ENCODE data around the gene CITED4.

CITED4 gene

DNA sequence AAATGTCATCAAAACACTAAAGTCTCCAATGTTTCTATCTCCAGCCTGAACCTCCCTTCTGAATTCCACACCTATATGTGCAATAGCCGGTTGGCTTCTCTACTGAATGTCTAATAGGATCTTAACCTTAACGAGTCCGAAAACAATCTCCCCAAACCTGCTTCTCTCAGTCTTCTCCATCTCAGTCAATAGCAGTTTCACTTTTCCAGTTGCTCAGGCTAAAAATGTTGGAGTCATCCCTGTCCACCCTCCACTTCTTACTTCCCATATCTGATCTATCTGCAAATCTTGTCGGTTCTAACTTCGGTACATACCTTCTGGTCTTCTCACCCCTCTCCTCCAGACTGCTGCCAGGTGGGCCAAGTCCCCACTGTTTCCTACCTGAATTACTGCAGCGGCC is 25.5 kb upstream of the CITED4 start:
- POLR2A ChIA-PET: no interaction called here
- no peak for TF ChIP-seq FOXA1 (IDR thresholded peaks at IDR 0.05)
- no peak for TF ChIP-seq HDGF (IDR thresholded peaks at IDR 0.05; ENCODE audit: borderline replicate concordance)
- TF ChIP-seq SP1 (IDR thresholded peaks at IDR 0.05): no peak
- no peak for TF ChIP-seq FOXK2 (IDR thresholded peaks at IDR 0.05)
- no peak for TF ChIP-seq LEF1 (IDR thresholded peaks at IDR 0.05; ENCODE audit: borderline replicate concordance)
- TF ChIP-seq BHLHE40 (IDR thresholded peaks at IDR 0.05; ENCODE audit: borderline replicate concordance): no peak
- no peak for TF ChIP-seq NFRKB (IDR thresholded peaks at IDR 0.05)
- no peak for TF ChIP-seq ELF4 (IDR thresholded peaks at IDR 0.05)
- TF ChIP-seq, protein P1, sequence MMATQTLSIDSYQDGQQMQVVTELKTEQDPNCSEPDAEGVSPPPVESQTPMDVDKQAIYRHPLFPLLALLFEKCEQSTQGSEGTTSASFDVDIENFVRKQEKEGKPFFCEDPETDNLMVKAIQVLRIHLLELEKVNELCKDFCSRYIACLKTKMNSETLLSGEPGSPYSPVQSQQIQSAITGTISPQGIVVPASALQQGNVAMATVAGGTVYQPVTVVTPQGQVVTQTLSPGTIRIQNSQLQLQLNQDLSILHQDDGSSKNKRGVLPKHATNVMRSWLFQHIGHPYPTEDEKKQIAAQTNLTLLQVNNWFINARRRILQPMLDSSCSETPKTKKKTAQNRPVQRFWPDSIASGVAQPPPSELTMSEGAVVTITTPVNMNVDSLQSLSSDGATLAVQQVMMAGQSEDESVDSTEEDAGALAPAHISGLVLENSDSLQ (IDR thresholded peaks at IDR 0.05): no peak
- TF ChIP-seq TARDBP (IDR thresholded peaks at IDR 0.05): no peak
- TF ChIP-seq SUZ12 (IDR thresholded peaks at IDR 0.05): no peak
- no peak for TF ChIP-seq ARNT (IDR thresholded peaks at IDR 0.05)
- CTCF ChIA-PET: no interaction called here
- DNase-seq (ENCODE audit: extremely low spot score): no peak

GRCh38 chr1:40887012-40887378 is 24.8 kb upstream of the CITED4 start:
- CTCF ChIA-PET: no interaction called here
- POLR2A ChIA-PET: no interaction called here

DNA sequence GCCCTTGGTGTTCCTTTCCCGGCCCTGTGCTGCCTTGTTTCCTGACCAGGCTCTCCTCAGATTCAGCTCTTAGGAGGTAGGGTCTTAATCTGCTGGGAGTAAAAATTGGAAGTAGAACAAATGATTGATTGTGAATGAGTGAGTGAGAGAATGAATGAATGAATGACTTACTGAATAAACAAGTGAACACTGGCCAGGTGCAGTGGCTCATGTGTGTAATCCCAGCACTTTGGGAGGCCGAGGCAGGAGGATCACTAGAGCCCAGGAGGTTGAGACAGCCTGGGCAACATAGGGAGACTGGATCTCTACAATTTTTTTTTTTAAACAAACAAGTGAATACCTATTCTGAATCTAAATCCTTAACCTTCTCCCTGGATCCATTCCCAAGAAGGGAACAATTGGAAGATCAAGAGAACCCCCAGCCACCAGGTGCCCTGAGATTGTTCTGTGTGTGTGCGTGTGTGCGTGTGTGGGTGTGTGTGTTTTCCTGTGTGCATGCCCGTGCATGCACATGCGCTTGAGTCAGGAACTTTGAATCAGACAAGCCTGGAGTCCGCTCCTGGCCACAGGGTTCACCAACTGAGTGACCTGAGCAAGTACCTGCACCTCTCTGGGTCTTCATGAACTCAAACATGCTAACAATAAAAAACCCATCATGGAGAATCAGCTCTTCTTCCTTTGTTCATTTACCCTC is 24.3 kb upstream of the CITED4 start:
- TF ChIP-seq FOXA1 (IDR thresholded peaks at IDR 0.05) (no peak), ARNT (IDR thresholded peaks at IDR 0.05) (no peak), TARDBP (IDR thresholded peaks at IDR 0.05) (no peak), CTBP1 (IDR thresholded peaks at IDR 0.05; ENCODE audit: borderline replicate concordance) (no peak), SP1 (IDR thresholded peaks at IDR 0.05) (no peak), ZNF384 (IDR thresholded peaks at IDR 0.05) (no peak)
- no peak for DNase-seq (ENCODE audit: extremely low spot score)
- CTCF ChIA-PET: no interaction called here
- POLR2A ChIA-PET: no interaction called here

More at GRCh38 chr1:40887012-40887378, 24.8 kb upstream of the CITED4 start:
- TF ChIP-seq SP1 (IDR thresholded peaks at IDR 0.05) (no peak), NFRKB (IDR thresholded peaks at IDR 0.05) (no peak), TARDBP (IDR thresholded peaks at IDR 0.05) (no peak), ELF4 (IDR thresholded peaks at IDR 0.05) (no peak), HDGF (IDR thresholded peaks at IDR 0.05; ENCODE audit: borderline replicate concordance) (no peak), FOXM1 (IDR thresholded peaks at IDR 0.05; ENCODE audit: borderline replicate concordance) (no peak)
- no peak for DNase-seq (ENCODE audit: extremely low spot score)

GRCh38 chr1:40884055-40884795 is 22.1 kb upstream of the CITED4 start:
- ChIA-PET CTCF (no interaction called here), POLR2A (no interaction called here)
- no peak for DNase-seq (ENCODE audit: extremely low spot score)
- no peak for TF ChIP-seq HDGF (IDR thresholded peaks at IDR 0.05; ENCODE audit: borderline replicate concordance)
- TF ChIP-seq SP1 (IDR thresholded peaks at IDR 0.05): no peak
- TF ChIP-seq FOXM1 (IDR thresholded peaks at IDR 0.05; ENCODE audit: borderline replicate concordance): no peak
- TF ChIP-seq, protein P1 (IDR thresholded peaks at IDR 0.05): no peak
- TF ChIP-seq FOXA1 (IDR thresholded peaks at IDR 0.05): no peak
- no peak for TF ChIP-seq LEF1 (IDR thresholded peaks at IDR 0.05; ENCODE audit: borderline replicate concordance)
- TF ChIP-seq L3MBTL2 (conservative IDR thresholded peaks at IDR 0.05): no peak
- TF ChIP-seq CTBP1 (IDR thresholded peaks at IDR 0.05; ENCODE audit: borderline replicate concordance): no peak
- TF ChIP-seq ZNF384 (IDR thresholded peaks at IDR 0.05): no peak
- no peak for TF ChIP-seq TARDBP (IDR thresholded peaks at IDR 0.05)
- no peak for TF ChIP-seq SUZ12 (IDR thresholded peaks at IDR 0.05)
- no peak for TF ChIP-seq BHLHE40 (IDR thresholded peaks at IDR 0.05; ENCODE audit: borderline replicate concordance)
- TF ChIP-seq NFRKB (IDR thresholded peaks at IDR 0.05): no peak
- TF ChIP-seq FOXK2 (IDR thresholded peaks at IDR 0.05): no peak
- TF ChIP-seq ARNT (IDR thresholded peaks at IDR 0.05): no peak
- TF ChIP-seq ELF4 (IDR thresholded peaks at IDR 0.05): no peak

DNA sequence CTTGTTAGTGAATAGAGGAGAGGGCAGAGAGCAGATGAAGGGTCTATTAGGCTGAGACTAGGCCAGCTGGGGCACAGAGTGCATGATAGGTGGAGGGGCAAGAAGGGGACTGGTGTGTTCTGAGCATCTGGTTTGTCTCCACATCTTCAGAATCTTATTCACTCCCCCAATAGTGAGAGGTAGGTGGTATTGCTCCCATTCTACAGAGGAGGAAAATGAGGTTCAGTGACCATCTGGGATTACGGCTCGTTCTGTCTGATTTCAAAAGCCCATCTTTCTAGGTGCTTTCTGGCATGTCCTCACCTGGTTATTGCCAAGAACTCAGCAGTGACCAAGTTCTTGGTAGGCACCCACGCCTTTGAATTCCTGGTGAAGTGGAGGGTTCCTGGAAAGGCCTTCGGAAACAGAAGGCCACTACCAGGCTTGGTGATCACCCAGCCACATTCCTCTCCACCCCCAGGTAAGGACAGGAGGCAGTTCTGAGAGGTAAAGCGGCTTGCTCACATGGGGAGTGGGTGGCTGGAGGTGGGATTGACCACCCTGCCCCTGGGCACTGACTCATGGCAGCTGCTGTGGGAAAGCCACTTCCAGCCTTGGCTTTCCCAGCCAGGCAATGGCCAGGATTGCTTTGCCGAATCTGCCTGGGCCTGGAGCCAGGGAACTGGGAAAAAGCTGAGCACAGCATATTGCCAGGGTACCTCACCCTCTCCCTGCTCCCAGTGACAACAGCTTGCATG is 18.8 kb upstream of the CITED4 start:
- CTCF ChIA-PET: no interaction called here
- no peak for TF ChIP-seq BHLHE40 (IDR thresholded peaks at IDR 0.05; ENCODE audit: borderline replicate concordance)
- no peak for TF ChIP-seq FOXK2 (IDR thresholded peaks at IDR 0.05)
- TF ChIP-seq SUZ12 (IDR thresholded peaks at IDR 0.05): no peak
- POLR2A ChIA-PET: no interaction called here
- DNase-seq (ENCODE audit: extremely low spot score): no peak

DNA sequence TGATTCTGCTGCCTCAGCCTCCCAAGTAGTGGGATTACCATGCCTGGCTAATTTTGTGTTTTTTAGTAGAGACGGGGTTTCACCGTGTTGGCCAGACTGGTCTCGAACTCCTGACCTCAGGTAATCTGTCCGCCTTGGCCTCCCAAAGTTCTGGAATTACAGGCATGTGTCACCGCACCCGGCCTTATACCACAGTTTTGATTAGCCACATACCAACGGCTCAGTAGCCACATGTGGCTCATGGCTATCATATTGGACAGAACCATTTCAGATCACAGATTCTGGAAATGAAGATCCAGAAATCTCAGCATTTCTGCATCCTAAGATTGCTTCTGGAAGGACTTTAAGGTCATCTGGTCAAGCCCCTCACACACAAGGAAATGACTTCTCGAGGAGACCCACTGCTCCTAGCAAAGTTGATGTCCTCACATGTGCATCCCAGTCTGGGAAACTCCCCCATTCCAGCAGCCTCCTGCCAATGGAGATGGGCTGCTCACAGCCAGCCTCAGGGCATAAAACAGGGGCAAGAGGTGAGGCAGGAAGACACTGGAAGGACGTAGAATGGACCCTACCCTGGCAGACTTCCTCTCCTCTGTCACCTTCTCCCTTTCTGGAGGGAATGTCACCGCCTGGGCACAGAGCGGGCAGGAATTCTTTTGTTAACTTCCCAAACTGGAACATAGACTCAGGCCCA is 17.5 kb upstream of the CITED4 start:
- ChIA-PET CTCF (no interaction called here), POLR2A (interaction anchor here (1.0 kb wide), 1 partner anchor 17 kb away, joined by 3 read pairs; the partner anchor contains the start of gene CITED4)
- TF ChIP-seq FOXA1 (IDR thresholded peaks at IDR 0.05) (no peak), TARDBP (IDR thresholded peaks at IDR 0.05) (no peak), BHLHE40 (IDR thresholded peaks at IDR 0.05; ENCODE audit: borderline replicate concordance) (no peak), HDGF (IDR thresholded peaks at IDR 0.05; ENCODE audit: borderline replicate concordance) (no peak), LEF1 (IDR thresholded peaks at IDR 0.05; ENCODE audit: borderline replicate concordance) (no peak), CTBP1 (IDR thresholded peaks at IDR 0.05; ENCODE audit: borderline replicate concordance) (no peak), SUZ12 (IDR thresholded peaks at IDR 0.05) (no peak), ZNF384 (IDR thresholded peaks at IDR 0.05) (no peak), ARNT (IDR thresholded peaks at IDR 0.05) (no peak), FOXK2 (IDR thresholded peaks at IDR 0.05) (no peak), NFRKB (IDR thresholded peaks at IDR 0.05) (no peak), FOXM1 (IDR thresholded peaks at IDR 0.05; ENCODE audit: borderline replicate concordance) (no peak), ELF4 (IDR thresholded peaks at IDR 0.05) (no peak), L3MBTL2 (conservative IDR thresholded peaks at IDR 0.05) (no peak), SP1 (IDR thresholded peaks at IDR 0.05) (no peak)
- TF ChIP-seq, protein P1 (IDR thresholded peaks at IDR 0.05): no peak
- DNase-seq (ENCODE audit: extremely low spot score): no peak

Data from HEK293T (cell line).